Suprapubic skin (tissue), 4 donors: ENCODE data around the gene LEFTY2.

Experiments
- EP300 ChIP-seq: sonication (generic); formaldehyde crosslinking; IDR thresholded peaks from one replicate; pipeline ENCODE4 v1.6.1; 2017; ENCODE audit warnings: antibody characterized with exemption
- POLR2A ChIP-seq, 2 donors: fragments of 450-650 bp; IDR thresholded peaks; one replicate each; pipeline ENCODE4 v1.6.1; 2017; ENCODE audit warnings: antibody characterized with exemption in 2 of 2, mild to moderate bottlenecking in 2 of 2, moderate library complexity in 2 of 2
- POLR2AphosphoS5 ChIP-seq, 3 donors: sonication (generic); formaldehyde crosslinking; IDR thresholded peaks; one replicate each; pipeline ENCODE4 v1.6.1; 2017; ENCODE audit warnings: antibody characterized with exemption in 3 of 3
- TF ChIP-seq, protein P1 (sequence below), 2 donors: fragments of 200-600 bp in 1 of 2; fragments of 450-650 bp in 1 of 2; sonication (generic) in 1 of 2; IDR thresholded peaks; one replicate each; pipeline ENCODE4 v1.5.1; 2016 to 2019; ENCODE audit warnings: antibody characterized with exemption in 2 of 2, mild to moderate bottlenecking in 1 of 2, moderate library complexity in 1 of 2

DNA sequence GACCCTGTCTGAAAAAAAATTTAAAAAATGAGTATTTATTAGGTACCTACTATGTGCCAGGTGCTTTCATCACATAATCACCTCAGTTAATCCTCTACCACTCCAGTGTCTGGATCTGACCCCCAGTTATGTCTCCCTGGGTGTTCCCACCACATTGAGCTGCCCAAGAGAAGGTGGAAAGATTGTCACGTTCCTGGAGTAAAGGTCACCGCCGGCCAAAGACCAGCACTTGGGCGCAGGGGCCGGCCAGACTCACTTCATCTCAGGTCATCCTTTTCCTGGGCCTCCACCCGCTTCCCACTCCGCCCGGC is 17.7 kb downstream of the LEFTY2 start:
- TF ChIP-seq, protein P1, sequence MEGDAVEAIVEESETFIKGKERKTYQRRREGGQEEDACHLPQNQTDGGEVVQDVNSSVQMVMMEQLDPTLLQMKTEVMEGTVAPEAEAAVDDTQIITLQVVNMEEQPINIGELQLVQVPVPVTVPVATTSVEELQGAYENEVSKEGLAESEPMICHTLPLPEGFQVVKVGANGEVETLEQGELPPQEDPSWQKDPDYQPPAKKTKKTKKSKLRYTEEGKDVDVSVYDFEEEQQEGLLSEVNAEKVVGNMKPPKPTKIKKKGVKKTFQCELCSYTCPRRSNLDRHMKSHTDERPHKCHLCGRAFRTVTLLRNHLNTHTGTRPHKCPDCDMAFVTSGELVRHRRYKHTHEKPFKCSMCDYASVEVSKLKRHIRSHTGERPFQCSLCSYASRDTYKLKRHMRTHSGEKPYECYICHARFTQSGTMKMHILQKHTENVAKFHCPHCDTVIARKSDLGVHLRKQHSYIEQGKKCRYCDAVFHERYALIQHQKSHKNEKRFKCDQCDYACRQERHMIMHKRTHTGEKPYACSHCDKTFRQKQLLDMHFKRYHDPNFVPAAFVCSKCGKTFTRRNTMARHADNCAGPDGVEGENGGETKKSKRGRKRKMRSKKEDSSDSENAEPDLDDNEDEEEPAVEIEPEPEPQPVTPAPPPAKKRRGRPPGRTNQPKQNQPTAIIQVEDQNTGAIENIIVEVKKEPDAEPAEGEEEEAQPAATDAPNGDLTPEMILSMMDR (IDR thresholded peaks at IDR 0.05): no peak
- TF ChIP-seq EP300 (no peak), POLR2A (IDR thresholded peaks at IDR 0.05) (no peak), POLR2AphosphoS5 (IDR thresholded peaks at IDR 0.05) (no peak)
